Cardiac muscle cell (in vitro differentiated cells and primary cell): ENCODE measurements around the gene KCNA2. TPM values are rescaled to one million over a fixed set of nuclear protein-coding genes. Genes with fewer than 3 reads are reported as not detected.

ENCODE experiments used
- DNase-seq, 2 donors: peaks; one replicate each; pipeline versions ENCODE4 v3.0.0 to v3.0.0-alpha.2; 2010 to 2017; ENCODE audit warnings: low read depth in 1 of 2, low spot score in 1 of 2
- H3K27ac ChIP-seq: fragments of 200-600 bp; sonication (generic); 2 replicates; pipeline ENCODE4 v1.5.1; 2016
- H3K27me3 ChIP-seq: fragments of 200-600 bp; sonication (generic); 2 replicates; pipeline ENCODE4 v1.6.0; 2016; ENCODE audit warnings: control low read depth
- H3K36me3 ChIP-seq: fragments of 200-600 bp; sonication (generic); 2 replicates; pipeline ENCODE4 v1.5.1; 2016; ENCODE audit warnings: control low read depth
- H3K4me1 ChIP-seq: fragments of 200-600 bp; sonication (generic); 2 replicates; pipeline ENCODE4 v1.8.1; 2017; ENCODE audit warnings: low read depth, mild to moderate bottlenecking, mixed run types
- H3K4me3 ChIP-seq: fragments of 200-600 bp; sonication (generic); 2 replicates; pipeline ENCODE4 v1.5.1; 2016; ENCODE audit warnings: mild to moderate bottlenecking
- H3K9me3 ChIP-seq: fragments of 200-600 bp; sonication (generic); 2 replicates; pipeline ENCODE4 v1.5.1; 2017; ENCODE audit warnings: low read depth, mild to moderate bottlenecking, control low read depth
- CTCF ChIP-seq: IDR thresholded peaks from 2 replicates; pipeline ENCODE4 v1.5.1; 2012; ENCODE audit warnings: low read depth, mild to moderate bottlenecking, low read length
- polyA plus RNA-seq: library from polyadenylated mRNA; unstranded; fragments of >200 nt; fragmentation: Nextera tagmentation; extraction: Ambion mirVana; gene quantifications from 2 replicates; pipeline ENCODE4 v1.2.1, GENCODE V29; 2016
- total RNA-seq: library from RNA; depleted of rRNA; stranded (reverse); fragments of >200 nt; gene quantifications from 2 replicates; pipeline ENCODE4 v1.2.3, GENCODE V29; 2016

Gene KCNA2
- total and polyA plus RNA-seq, 2 experiments from 2014 or later, result 0.03 to 0.17 TPM

DNA sequence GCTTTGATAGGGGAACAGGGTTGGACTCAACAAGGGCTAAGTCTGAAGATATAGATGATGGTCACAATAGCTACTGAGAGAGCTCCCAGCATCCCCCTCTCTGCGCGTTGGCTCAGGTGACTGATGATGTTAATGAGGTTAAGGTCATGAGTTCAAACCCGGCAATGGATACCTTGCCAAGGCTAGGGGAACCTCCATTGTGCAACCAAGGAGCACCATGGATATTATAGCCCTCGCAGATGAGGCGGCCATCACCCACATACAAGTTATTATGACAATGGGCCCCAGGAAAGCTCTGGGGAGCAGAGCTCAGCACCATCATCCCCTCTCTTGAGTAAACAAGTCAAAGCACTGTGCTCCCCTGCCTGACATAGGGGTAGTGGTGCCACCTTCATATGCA is 8.2 kb downstream of the KCNA2 start:
- no peak for DNase-seq
- TF ChIP-seq CTCF, result no peak
- Histone ChIP-seq H3K27ac (no peak overlapping the region), H3K4me1 (no peaks in the 10 kb centered on the region), H3K27me3 (peaks cover 34% of the 10 kb centered on the region), H3K36me3 (no peaks in the 10 kb centered on the region), H3K4me3 (no peak overlapping the region), H3K9me3 (no peaks in the 10 kb centered on the region)

DNA sequence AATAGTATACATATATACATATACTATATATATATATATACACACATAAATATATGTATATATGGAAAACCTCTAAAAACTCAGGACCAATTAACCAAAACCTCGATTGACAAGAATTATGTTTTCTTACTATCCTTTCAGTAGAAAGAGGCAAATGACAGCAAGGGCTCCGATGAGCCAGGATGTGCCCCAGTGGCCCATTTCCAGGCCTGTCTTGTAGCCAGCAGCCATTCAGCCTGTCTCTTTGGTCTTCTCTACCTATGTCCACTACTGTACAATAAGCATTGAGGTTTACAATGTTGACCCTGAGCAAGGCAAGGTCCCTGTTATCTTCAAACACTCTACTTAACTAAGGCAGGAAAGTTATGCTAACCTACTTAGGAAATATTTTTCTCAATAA is 9.8 kb downstream of the KCNA2 start:
- H3K27ac ChIP-seq, result no peak overlapping the region
- H3K36me3 ChIP-seq, result no peaks in the 10 kb centered on the region
- peaks cover 28% of the 10 kb centered on the region for H3K27me3 ChIP-seq
- no peak for TF ChIP-seq CTCF
- H3K9me3 ChIP-seq, result no peaks in the 10 kb centered on the region
- DNase-seq, result no peak
- H3K4me3 ChIP-seq, result no peak overlapping the region
- no peaks in the 10 kb centered on the region for H3K4me1 ChIP-seq

- Histone ChIP-seq H3K27me3 (peaks cover 28% of the 10 kb centered on the region), H3K4me3 (no peak overlapping the region), H3K9me3 (no peaks in the 10 kb centered on the region), H3K4me1 (no peaks in the 10 kb centered on the region), H3K27ac (no peak overlapping the region), H3K36me3 (no peaks in the 10 kb centered on the region)
- no peak for TF ChIP-seq CTCF
- no peak for DNase-seq
Measured at GRCh38 chr1:110595353-110595710, 10.8 kb downstream of the KCNA2 start.

- H3K36me3 ChIP-seq, result no peaks in the 10 kb centered on the region
- H3K9me3 ChIP-seq, result no peaks in the 10 kb centered on the region
- no peaks in the 10 kb centered on the region for H3K4me1 ChIP-seq
- TF ChIP-seq CTCF, result no peak
- no peak overlapping the region for H3K4me3 ChIP-seq
- H3K27me3 ChIP-seq, result peaks cover 28% of the 10 kb centered on the region
- H3K27ac ChIP-seq, result no peak overlapping the region
- DNase-seq, result no peak
Measured at GRCh38 chr1:110594456-110595352, 11.5 kb downstream of the KCNA2 start.

GRCh38 chr1:110593902-110594301 is 12.3 kb downstream of the KCNA2 start:
- Histone ChIP-seq H3K27me3 (peaks cover 28% of the 10 kb centered on the region), H3K27ac (no peak overlapping the region), H3K36me3 (no peaks in the 10 kb centered on the region), H3K9me3 (no peaks in the 10 kb centered on the region), H3K4me3 (no peak overlapping the region), H3K4me1 (no peaks in the 10 kb centered on the region)
- no peak for DNase-seq
- TF ChIP-seq CTCF, result no peak
